Measurements from ENCODE around the gene SIX1. TPM values are rescaled to one million over a fixed set of nuclear protein-coding genes. Genes with fewer than 3 reads are reported as not detected.

Gene SIX1
- total and polyA plus RNA-seq, 2 experiments from 2014 or later: 0.35 to 0.71 TPM

DNA sequence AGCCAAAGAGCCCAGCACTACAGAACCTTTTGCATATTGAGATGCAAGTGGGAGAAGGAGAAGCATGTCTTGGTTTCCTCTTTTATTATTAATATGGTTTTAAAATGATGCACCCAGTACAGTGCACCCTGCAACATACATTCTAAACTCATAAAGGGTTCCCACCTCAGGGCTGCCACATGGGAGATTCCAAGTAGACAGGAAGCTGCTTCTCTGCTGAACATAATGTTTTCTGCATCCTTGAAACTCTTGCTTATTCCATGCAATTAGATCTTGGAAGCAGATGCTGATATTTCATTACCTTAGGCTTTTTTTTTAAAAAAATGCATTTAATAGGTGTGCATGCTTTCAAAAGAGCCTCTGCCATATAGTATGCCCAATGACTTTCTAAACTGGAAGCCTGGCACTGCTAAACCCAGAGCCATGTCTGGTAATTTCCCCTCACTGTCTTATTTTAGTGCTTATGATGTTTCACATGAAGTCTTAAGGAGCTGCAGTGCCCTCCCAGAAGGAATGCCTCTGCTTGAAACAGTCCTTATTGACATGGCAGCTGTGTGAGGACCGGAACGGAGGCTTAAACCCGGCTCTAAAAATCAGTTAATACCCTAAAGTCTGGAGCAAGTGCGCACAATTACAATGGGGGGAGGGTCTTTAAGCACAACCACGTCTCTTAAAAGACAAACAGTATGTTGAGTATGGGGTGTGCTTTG, 2.0 kb upstream of the SIX1 start:
- H3K9me3 Mint-ChIP-seq: peaks cover 3% of the 10 kb centered on the region; the same call in 1 of the 3 replicates
- no peak overlapping the region for H2AFZ ChIP-seq
- DNase-seq (ENCODE audit: low spot score): no peak
- H3K4me1 Mint-ChIP-seq: peaks cover 69% of the 10 kb centered on the region
- no peak overlapping the region for H3K27ac Mint-ChIP-seq
- H3K27ac ChIP-seq (ENCODE audit: low read depth): no peak overlapping the region
- no peaks in the 10 kb centered on the region; the same call in 2 of the 3 replicates for H3K36me3 Mint-ChIP-seq (ENCODE audit: low read depth)
- H3F3A ChIP-seq (replicated peaks; ENCODE audit: low read depth): peaks cover 39% of the 10 kb centered on the region
- no peaks in the 10 kb centered on the region for H3K79me2 ChIP-seq (replicated peaks; ENCODE audit: insufficient read depth)
- peaks cover 75% of the 10 kb centered on the region for H3K4me1 ChIP-seq (ENCODE audit: insufficient read depth)
- H3K4me2 ChIP-seq: peak overlapping the region; percentile 89; the same call in 1 of the 2 replicates
- H3K27me3 ChIP-seq (ENCODE audit: insufficient read depth): peaks cover 100% of the 10 kb centered on the region
- H4K20me1 ChIP-seq (replicated peaks; ENCODE audit: insufficient read depth): peaks cover 14% of the 10 kb centered on the region
- TF ChIP-seq NANOG (IDR thresholded peaks at IDR 0.05; ENCODE audit: borderline replicate concordance) (no peak), CREB1 (CRISPR knock-in tag; IDR thresholded peaks at IDR 0.05; ENCODE audit: low read depth) (no peak), EZH2 (IDR thresholded peaks at IDR 0.05; ENCODE audit: low read depth, unreplicated experiment) (peak; percentile 68)
- ATAC-seq: no peak
- no peaks in the 10 kb centered on the region for H3K9me2 ChIP-seq (ENCODE audit: insufficient read depth)
- no peaks in the 10 kb centered on the region for H3K36me3 ChIP-seq (ENCODE audit: insufficient read depth)
- H3K27me3 Mint-ChIP-seq (ENCODE audit: insufficient read depth, low read depth, poor library complexity): peaks cover 99% of the 10 kb centered on the region
- H3K4me3 ChIP-seq: peak overlapping the region; percentile 49; the same call in 1 of the 2 replicates
- peak overlapping the region; percentile 7; the same call in 1 of the 3 replicates for H3K4me3 Mint-ChIP-seq

GRCh38 chr14:60650373-60650961, 1.2 kb upstream of the SIX1 start:
- Histone ChIP-seq H2AFZ (no peak overlapping the region), H3K4me1 (ENCODE audit: insufficient read depth) (peaks cover 82% of the 10 kb centered on the region), H3K4me2 (peak overlapping the region; percentile 80), H3K27ac (ENCODE audit: low read depth) (no peak overlapping the region), H3K9me2 (ENCODE audit: insufficient read depth) (no peaks in the 10 kb centered on the region), H3K36me3 (ENCODE audit: insufficient read depth) (no peaks in the 10 kb centered on the region), H4K20me1 (replicated peaks; ENCODE audit: insufficient read depth) (peaks cover 19% of the 10 kb centered on the region), H3F3A (replicated peaks; ENCODE audit: low read depth) (peaks cover 34% of the 10 kb centered on the region), H3K4me3 (peak overlapping the region; percentile 64), H3K79me2 (replicated peaks; ENCODE audit: insufficient read depth) (no peaks in the 10 kb centered on the region), H3K27me3 (ENCODE audit: insufficient read depth) (peaks cover 100% of the 10 kb centered on the region)
- Mint-ChIP-seq H3K27me3 (ENCODE audit: insufficient read depth, low read depth, poor library complexity) (peaks cover 99% of the 10 kb centered on the region), H3K9me3 (peaks cover 3% of the 10 kb centered on the region; the same call in 1 of the 3 replicates), H3K36me3 (ENCODE audit: low read depth) (no peaks in the 10 kb centered on the region; the same call in 2 of the 3 replicates), H3K27ac (no peak overlapping the region), H3K4me3 (peak overlapping the region; percentile 73), H3K4me1 (peaks cover 69% of the 10 kb centered on the region)
- TF ChIP-seq, protein P1, sequence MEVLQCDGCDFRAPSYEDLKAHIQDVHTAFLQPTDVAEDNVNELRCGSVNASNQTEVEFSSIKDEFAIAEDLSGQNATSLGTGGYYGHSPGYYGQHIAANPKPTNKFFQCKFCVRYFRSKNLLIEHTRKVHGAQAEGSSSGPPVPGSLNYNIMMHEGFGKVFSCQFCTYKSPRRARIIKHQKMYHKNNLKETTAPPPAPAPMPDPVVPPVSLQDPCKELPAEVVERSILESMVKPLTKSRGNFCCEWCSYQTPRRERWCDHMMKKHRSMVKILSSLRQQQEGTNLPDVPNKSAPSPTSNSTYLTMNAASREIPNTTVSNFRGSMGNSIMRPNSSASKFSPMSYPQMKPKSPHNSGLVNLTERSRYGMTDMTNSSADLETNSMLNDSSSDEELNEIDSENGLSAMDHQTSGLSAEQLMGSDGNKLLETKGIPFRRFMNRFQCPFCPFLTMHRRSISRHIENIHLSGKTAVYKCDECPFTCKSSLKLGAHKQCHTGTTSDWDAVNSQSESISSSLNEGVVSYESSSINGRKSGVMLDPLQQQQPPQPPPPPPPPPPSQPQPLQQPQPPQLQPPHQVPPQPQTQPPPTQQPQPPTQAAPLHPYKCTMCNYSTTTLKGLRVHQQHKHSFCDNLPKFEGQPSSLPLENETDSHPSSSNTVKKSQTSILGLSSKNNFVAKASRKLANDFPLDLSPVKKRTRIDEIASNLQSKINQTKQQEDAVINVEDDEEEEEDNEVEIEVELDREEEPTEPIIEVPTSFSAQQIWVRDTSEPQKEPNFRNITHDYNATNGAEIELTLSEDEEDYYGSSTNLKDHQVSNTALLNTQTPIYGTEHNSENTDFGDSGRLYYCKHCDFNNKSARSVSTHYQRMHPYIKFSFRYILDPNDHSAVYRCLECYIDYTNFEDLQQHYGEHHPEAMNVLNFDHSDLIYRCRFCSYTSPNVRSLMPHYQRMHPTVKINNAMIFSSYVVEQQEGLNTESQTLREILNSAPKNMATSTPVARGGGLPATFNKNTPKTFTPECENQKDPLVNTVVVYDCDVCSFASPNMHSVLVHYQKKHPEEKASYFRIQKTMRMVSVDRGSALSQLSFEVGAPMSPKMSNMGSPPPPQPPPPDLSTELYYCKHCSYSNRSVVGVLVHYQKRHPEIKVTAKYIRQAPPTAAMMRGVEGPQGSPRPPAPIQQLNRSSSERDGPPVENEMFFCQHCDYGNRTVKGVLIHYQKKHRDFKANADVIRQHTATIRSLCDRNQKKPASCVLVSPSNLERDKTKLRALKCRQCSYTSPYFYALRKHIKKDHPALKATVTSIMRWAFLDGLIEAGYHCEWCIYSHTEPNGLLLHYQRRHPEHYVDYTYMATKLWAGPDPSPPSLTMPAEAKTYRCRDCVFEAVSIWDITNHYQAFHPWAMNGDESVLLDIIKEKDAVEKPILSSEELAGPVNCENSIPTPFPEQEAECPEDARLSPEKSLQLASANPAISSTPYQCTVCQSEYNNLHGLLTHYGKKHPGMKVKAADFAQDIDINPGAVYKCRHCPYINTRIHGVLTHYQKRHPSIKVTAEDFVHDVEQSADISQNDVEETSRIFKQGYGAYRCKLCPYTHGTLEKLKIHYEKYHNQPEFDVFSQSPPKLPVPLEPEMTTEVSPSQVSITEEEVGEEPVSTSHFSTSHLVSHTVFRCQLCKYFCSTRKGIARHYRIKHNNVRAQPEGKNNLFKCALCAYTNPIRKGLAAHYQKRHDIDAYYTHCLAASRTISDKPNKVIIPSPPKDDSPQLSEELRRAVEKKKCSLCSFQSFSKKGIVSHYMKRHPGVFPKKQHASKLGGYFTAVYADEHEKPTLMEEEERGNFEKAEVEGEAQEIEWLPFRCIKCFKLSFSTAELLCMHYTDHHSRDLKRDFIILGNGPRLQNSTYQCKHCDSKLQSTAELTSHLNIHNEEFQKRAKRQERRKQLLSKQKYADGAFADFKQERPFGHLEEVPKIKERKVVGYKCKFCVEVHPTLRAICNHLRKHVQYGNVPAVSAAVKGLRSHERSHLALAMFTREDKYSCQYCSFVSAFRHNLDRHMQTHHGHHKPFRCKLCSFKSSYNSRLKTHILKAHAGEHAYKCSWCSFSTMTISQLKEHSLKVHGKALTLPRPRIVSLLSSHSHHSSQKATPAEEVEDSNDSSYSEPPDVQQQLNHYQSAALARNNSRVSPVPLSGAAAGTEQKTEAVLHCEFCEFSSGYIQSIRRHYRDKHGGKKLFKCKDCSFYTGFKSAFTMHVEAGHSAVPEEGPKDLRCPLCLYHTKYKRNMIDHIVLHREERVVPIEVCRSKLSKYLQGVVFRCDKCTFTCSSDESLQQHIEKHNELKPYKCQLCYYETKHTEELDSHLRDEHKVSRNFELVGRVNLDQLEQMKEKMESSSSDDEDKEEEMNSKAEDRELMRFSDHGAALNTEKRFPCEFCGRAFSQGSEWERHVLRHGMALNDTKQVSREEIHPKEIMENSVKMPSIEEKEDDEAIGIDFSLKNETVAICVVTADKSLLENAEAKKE (CRISPR knock-in tag; IDR thresholded peaks at IDR 0.05): no peak
- TF ChIP-seq ZNF114 (CRISPR knock-in tag; IDR thresholded peaks at IDR 0.05): no peak
- no peak for TF ChIP-seq CTCF (conservative IDR thresholded peaks at IDR 0.05; ENCODE audit: low read depth in 2 of 2)
- TF ChIP-seq JUNB (IDR thresholded peaks at IDR 0.05; ENCODE audit: unreplicated experiment): no peak
- peak; percentile 88 for TF ChIP-seq EZH2 (IDR thresholded peaks at IDR 0.05; ENCODE audit: low read depth, unreplicated experiment)
- no peak for TF ChIP-seq CREB1 (CRISPR knock-in tag; IDR thresholded peaks at IDR 0.05; ENCODE audit: low read depth)
- TF ChIP-seq, protein P2, sequence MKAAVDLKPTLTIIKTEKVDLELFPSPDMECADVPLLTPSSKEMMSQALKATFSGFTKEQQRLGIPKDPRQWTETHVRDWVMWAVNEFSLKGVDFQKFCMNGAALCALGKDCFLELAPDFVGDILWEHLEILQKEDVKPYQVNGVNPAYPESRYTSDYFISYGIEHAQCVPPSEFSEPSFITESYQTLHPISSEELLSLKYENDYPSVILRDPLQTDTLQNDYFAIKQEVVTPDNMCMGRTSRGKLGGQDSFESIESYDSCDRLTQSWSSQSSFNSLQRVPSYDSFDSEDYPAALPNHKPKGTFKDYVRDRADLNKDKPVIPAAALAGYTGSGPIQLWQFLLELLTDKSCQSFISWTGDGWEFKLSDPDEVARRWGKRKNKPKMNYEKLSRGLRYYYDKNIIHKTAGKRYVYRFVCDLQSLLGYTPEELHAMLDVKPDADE (IDR thresholded peaks at IDR 0.05): no peak
- no peak for DNase-seq (ENCODE audit: low spot score)
- ATAC-seq: no peak
